ENCODE data around the gene SLC7A9. TPM values are rescaled to one million over a fixed set of nuclear protein-coding genes. Genes with fewer than 3 reads are reported as not detected.

Gene SLC7A9
- polyA plus RNA-seq (ENCODE audit: insufficient read length in 10 of 10) = under 1 TPM; 0.12 to 0.72 (median 0.60) TPM
- long read RNA-seq, donor 1 = 0 reads
- long read RNA-seq, donor 2 = 0 reads
- long read RNA-seq, donor 3 = 0 reads
- long read RNA-seq, donor 4 = 0 reads
- long read RNA-seq, donor 5 = 0 reads
- long read RNA-seq, donor 6 = 0 reads
- long read RNA-seq, donor 7 = 0 reads
- long read RNA-seq, donor 8 = 0 reads
- long read RNA-seq, donor 9 = 0 reads

GRCh38 chr19:32869369-32869965, at the start of gene SLC7A9:
Gene SLC7A9 (minus strand): TSS chr19:32869767. CDS start chr19:32868534, 1,233 bp downstream.
- no peak for DNase-seq

GRCh38 chr19:32919365-32919764, 49.8 kb upstream of the SLC7A9 start:
- no peak for DNase-seq

- no peak for DNase-seq
Observed at GRCh38 chr19:32917616-32917996, 48.0 kb upstream of the SLC7A9 start.

DNA sequence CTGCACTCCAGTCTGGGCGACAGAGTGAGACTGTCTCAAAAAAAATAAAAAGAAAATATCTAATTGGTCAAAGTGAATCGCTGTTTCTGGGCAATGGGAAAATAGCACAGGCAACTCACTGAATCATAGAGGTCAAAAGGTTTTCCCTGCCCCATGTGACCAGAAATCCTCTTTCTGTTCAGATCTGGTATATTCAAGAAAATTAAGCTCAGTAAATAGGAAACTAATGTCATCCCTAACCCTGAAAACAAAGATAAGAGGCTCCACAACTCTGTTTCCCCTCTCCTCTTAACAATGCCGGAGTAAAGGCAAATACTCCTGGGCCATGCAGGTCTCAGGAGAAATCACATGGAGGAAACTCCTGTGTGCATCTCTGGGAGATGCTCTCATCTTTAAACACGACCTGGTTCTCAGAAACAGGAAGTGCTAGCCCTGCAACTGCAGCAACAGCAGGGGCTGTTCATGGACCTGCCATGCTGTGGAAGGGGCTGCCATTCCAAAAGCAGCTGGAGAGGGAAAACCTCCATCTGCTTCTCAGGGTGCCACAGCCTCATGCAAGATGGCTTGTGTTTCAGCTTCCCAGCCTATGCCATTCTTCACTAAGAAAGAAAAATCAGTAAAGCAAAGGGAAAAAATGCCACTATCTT, 47.5 kb upstream of the SLC7A9 start:
- no peak for DNase-seq

DNA sequence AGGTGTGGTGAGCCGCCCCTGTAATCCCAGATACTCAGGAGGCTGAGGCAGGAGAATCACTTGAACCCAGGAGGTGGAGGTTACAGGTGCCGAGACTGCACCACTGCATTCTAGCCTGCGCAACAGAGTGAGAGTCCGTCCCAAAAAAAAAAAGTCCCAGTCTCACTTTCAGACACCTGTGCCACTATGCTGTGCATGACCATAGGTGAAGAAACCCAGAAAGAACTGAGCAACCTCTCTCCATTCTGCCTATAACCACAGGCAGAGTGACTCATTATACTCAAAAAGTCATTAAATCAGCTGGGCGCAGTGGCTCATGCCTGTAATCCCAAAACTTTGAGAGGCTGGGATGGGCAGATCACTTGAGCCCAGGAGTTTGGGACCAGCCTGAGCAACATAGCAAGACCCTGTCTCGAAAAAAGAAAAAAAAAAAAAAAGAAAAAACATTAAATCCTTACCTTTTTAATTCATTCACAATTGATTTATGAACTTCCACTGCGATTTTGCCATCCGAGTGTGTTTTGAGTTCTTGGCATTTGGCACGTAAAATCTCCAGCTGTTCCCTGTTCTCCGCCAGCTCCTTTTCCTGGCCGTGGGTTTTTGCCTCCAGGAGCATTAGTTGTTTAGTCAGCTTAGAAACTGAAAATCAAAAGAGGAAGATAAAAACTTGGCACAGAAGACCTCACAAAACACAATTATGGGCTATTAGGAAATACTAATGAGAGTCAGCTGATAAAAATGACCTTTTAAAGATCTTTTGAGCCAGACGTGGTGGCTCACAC, 45.5 kb upstream of the SLC7A9 start:
- peak in 1 of 3 donors; percentile 1 for DNase-seq

DNA sequence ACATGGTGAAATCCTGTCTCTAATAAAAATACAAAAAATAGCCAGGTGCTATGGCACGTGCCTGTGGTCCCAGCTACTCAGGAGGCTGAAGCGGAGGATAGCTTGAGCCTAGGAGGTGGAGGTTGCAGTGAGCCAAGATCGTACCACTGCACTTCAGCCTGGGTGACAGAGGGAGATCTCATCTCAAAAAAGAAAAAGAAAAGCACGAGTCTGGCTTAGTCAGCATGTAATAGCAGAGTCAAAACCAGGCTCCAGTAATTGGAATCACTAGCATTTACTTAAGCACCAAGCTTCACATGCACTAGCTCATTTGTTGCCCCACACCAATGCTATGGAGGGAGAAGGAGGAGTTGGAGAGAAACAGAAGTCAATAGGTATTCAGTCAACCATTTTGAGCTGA, 41.9 kb upstream of the SLC7A9 start:
- no peak for DNase-seq

- DNase-seq = no peak
Observed at GRCh38 chr19:32910874-32911273, 41.3 kb upstream of the SLC7A9 start.

DNA sequence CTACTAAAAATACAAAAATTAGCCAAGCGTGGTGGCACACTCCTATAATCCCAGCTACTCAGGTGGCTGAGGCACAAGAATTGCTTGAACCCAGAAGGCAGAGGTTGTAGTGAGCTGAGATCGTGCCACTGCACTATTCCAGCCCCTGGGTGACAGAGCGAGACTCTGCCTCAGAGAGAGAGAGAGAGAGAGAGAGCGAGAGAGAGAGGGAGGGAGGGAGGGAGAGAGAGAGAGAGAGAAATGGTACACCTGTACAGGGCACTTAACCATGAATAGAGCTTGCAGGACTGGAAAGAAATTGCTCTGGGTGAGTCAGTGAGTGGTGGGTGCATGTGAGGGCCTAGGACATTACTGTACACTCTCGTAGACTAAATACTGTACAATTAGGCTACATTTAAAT, 40.5 kb upstream of the SLC7A9 start:
- no peak for DNase-seq

DNA sequence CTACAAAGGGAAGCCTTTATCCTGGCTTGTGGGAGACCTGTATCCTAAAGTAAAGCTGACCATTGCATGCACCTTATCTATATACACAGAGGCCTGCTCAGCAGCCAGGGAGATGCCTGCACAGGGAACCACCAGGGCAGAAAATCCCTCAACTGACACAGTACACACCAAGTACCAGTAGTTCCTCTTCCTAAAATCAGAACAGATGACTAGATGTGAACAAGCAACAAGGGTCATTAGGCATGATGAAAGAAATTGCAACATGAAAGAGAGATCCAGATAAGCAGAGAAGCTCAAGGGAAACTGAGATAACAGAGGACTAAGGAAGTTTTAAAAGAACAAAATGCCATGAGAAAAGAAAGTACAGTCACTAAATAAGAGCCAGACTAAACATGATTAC, 39.7 kb upstream of the SLC7A9 start:
- DNase-seq = no peak

DNA sequence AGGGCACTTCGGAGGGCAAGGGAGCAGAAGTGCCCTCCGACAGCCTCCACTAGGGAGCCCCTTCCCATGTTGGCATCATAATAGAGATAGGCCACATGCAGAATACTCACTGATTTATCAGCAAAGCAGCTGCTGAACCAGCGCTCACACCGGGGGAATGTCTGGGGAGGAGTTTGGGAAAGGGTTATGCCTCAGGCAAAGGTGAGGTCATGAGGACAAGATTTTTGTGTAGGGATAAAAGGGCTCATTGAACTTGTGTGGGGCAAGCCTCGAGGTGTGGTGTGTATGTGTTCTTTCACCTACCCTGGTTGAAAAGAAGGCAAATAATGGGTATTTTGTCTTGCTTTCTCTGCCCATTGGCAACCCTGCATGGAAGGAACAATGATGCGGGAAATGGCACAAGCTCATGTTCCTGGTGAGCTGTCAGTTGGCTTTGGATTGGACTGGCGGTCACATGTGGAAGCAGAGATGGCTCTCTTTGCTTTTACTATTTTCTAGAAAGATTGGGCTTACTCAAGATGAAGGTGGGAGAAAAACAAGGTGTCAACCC, 39.1 kb upstream of the SLC7A9 start:
- no peak for DNase-seq

- DNase-seq = no peak
Observed at GRCh38 chr19:32902448-32902847, 32.9 kb upstream of the SLC7A9 start.

GRCh38 chr19:32901504-32902161, 32.1 kb upstream of the SLC7A9 start:
- DNase-seq = no peak

- no peak for DNase-seq
Observed at GRCh38 chr19:32896516-32897214, 27.1 kb upstream of the SLC7A9 start.

DNA sequence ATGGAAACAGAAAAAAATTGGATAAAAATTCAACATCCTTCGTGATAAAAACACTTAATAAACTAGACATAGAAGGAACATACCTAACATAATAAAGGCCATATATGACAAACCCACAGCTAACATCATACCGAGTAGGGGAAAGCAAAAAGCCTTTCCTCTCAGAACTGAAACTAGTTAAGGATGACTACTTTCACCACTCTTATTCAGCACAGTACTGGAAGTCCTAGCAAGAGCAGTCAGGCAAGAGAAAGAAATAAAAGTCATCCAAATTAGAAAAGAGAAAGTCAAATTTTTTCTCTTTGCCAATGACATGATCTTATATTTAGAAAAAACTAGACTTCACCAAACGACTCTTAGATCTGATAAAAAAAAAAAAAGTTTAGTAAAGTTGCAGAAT, 25.8 kb upstream of the SLC7A9 start:
- no peak for DNase-seq

DNA sequence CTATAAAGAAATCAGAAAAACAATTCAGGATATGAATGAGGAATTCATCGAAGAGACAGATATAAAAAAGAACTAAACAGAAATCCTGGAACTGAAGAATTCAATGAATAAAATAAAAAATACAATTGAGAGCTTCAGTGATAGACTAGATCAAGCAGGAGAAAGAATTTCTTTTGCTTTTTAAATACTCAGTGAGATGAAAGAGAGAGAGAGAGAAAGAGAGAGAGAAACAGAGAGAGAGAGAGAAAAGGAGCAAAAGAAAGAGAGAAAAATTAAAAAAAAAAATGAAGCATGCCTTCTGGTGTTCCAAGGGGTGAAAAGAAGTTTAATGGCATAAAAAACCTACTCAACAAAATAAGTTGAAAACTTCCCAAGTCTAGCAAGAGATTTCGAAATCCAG, 22.0 kb upstream of the SLC7A9 start:
- DNase-seq = no peak

GRCh38 chr19:32890841-32891240, 21.3 kb upstream of the SLC7A9 start:
- DNase-seq = no peak

DNA sequence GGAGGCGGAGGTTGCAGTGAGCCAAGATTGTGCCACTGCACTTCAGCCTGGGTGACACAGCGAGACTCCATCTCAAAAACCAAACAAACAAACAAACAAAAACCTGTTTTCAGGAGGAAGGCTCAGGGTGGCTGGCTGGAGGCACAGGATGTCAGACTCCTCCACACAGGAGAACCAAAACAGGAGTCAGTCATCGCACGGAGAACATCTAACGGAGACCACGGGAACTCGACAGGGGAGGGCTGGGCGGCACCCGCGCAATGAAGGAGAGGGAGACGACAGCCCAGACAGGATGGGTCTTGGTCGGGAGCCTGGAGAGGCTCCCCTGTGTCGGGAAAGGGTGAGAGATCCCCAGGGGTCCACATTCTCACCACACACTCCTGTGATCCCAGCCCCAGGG, 20.8 kb upstream of the SLC7A9 start:
- no peak for DNase-seq

- DNase-seq = no peak
Observed at GRCh38 chr19:32889137-32889934, 19.8 kb upstream of the SLC7A9 start.

GRCh38 chr19:32887572-32888215, 18.1 kb upstream of the SLC7A9 start:
- DNase-seq = no peak

GRCh38 chr19:32886241-32886640, 16.7 kb upstream of the SLC7A9 start:
- no peak for DNase-seq
